ENCODE measurements around the gene NAPA.

GRCh38 chr19:47539747-47540311, 25.0 kb upstream of the NAPA start:
- no peak for TF ChIP-seq POLR2A (IDR thresholded peaks at IDR 0.05)
- no peak for TF ChIP-seq CTCF (IDR thresholded peaks at IDR 0.05)

All from stomach (tissue), 4 donors.